Measurements from ENCODE around the gene PSMA7. TPM values are rescaled to one million over a fixed set of nuclear protein-coding genes. Genes with fewer than 3 reads are reported as not detected.

PSMA7 gene
- total and polyA plus RNA-seq, 9 donors, result 105 to 214 (median 168) TPM

- Histone ChIP-seq H3K4me3 (no peak overlapping the region), H3K27ac (no peak overlapping the region), H3K36me3 (no peaks in the 10 kb centered on the region), H3K27me3 (no peaks in the 10 kb centered on the region), H3K4me1 (ENCODE audit: insufficient read depth) (peaks cover 5% of the 10 kb centered on the region), H3K9me3 (no peaks in the 10 kb centered on the region)
- DNase-seq, result no peak
- intact Hi-C loops (cut with DNase I), result no loop called here
- TF ChIP-seq EP300 (IDR thresholded peaks at IDR 0.05) (no peak), CTCF (IDR thresholded peaks at IDR 0.05) (no peak), POLR2A (IDR thresholded peaks at IDR 0.05) (no peak)
- WGBS, 3 donors, result 77 to 82% (median 80%) methylated on average over 17 of the region's 17 CpGs
Measured at GRCh38 chr20:62160876-62161275, 17.7 kb upstream of the PSMA7 start.

DNA sequence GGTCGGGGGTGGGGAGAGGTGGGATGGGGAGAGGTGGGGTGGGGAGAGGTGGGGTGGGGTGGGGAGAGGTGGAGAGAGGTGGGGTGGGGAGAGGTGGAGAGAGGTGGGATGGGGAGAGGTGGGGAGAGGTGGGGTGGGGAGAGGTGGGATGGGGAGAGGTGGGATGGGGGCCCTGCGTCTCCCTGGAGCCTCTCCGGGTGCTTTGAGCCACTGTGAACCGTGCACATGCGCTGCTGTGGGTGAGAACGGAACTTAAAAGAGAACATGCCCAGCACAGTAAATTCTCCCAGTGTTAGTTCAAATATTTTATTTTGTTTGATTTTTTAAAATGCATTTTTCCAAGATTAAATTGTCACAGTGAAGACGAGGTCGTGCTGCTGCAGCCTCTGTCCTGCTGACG, 17.1 kb upstream of the PSMA7 start:
- H3K4me3 ChIP-seq, result no peak overlapping the region
- no peak overlapping the region for H3K27ac ChIP-seq
- intact Hi-C loops (cut with DNase I), result no loop called here
- TF ChIP-seq POLR2A (IDR thresholded peaks at IDR 0.05) (no peak), CTCF (IDR thresholded peaks at IDR 0.05) (no peak), EP300 (IDR thresholded peaks at IDR 0.05) (no peak)
- no peaks in the 10 kb centered on the region for H3K36me3 ChIP-seq
- no peak for DNase-seq
- 89 to 91% (median 90%) methylated on average over 9 of the region's 9 CpGs for WGBS, 3 donors
- peaks cover 5% of the 10 kb centered on the region for H3K4me1 ChIP-seq (ENCODE audit: insufficient read depth)
- H3K9me3 ChIP-seq, result no peaks in the 10 kb centered on the region
- H3K27me3 ChIP-seq, result no peaks in the 10 kb centered on the region

DNA sequence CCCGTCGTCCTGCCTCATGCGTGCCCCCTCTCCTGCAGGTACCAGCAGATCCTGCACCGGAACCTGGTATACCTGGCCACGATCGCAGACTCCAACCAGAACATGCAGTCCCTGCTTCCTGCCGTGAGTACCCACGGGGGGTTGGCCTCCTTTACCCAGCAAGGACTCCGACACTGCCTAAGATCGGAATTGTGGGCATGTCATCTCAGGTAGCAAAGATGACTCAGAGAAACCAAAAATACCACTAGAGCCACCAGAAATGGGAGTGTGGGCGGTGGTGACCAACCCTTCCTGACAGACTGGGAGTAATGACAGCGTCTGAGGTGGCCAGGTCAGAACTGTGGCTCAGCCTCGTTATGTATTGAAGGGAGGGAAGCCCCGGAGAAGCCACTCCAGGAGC, 16.6 kb upstream of the PSMA7 start:
- WGBS, 3 donors, result 84 to 89% (median 85%) methylated on average over 14 of the region's 14 CpGs
- Histone ChIP-seq H3K4me3 (no peak overlapping the region), H3K27ac (no peak overlapping the region), H3K4me1 (ENCODE audit: insufficient read depth) (peaks cover 5% of the 10 kb centered on the region), H3K9me3 (no peaks in the 10 kb centered on the region), H3K36me3 (no peaks in the 10 kb centered on the region), H3K27me3 (no peaks in the 10 kb centered on the region)
- intact Hi-C loops (cut with DNase I), result loop anchor here in 1 of 4 donors (5.0 kb wide), 1 partner anchor 148 kb away; no protein-coding TSS in a partner anchor
- no peak for DNase-seq
- TF ChIP-seq EP300 (IDR thresholded peaks at IDR 0.05) (no peak), CTCF (IDR thresholded peaks at IDR 0.05) (no peak), POLR2A (IDR thresholded peaks at IDR 0.05) (no peak)

DNA sequence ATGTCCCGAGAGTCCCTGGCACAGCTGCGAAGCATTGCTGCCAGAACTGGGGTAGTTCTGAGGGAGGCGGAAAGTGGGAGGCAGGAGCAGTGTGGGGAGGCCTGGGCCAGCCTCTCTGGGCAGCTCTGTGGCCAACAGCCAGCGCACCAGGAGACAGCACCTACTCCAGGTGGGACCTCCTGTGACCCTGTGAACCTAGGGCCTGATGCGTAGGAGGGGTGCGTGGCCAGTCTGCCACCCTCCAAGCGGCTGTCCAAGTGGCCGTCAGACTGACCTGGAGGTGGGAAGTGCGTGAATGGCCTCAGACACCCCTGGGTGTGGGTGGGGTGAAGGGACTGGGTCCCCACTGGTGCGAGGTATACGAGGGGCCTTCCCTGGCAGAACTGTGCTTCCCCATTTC, 15.9 kb upstream of the PSMA7 start:
- H3K4me1 ChIP-seq (ENCODE audit: insufficient read depth), result peaks cover 5% of the 10 kb centered on the region
- no peak overlapping the region for H3K27ac ChIP-seq
- H3K36me3 ChIP-seq, result no peaks in the 10 kb centered on the region
- no peaks in the 10 kb centered on the region for H3K27me3 ChIP-seq
- 87 to 89% (median 88%) methylated on average over 11 of the region's 11 CpGs for WGBS, 3 donors
- DNase-seq, result no peak
- H3K4me3 ChIP-seq, result no peak overlapping the region
- no peaks in the 10 kb centered on the region for H3K9me3 ChIP-seq
- intact Hi-C loops (cut with DNase I), result loop anchor here in 1 of 4 donors (5.0 kb wide), 1 partner anchor 147 kb away; no protein-coding TSS in a partner anchor
- TF ChIP-seq POLR2A (IDR thresholded peaks at IDR 0.05), result no peak
- TF ChIP-seq CTCF (IDR thresholded peaks at IDR 0.05), result no peak
- no peak for TF ChIP-seq EP300 (IDR thresholded peaks at IDR 0.05)

All from ovary (tissue), 9 donors.